Choroid plexus epithelial cell (primary cell): ENCODE measurements around the gene TMTC2.

Experiments used
- DNase-seq: peaks from one replicate; pipeline ENCODE4 v3.0.0-alpha.2; 2010; ENCODE audit warnings: low read depth
- H3K4me3 ChIP-seq: 2 replicates; pipeline ENCODE4 v1.5.1; 2011; ENCODE audit warnings: low read depth, mild to moderate bottlenecking, control low read depth, low read length, moderate library complexity
- TF ChIP-seq, protein P1 (sequence below): conservative IDR thresholded peaks from 2 replicates; pipeline ENCODE4 v1.5.1; 2011; ENCODE audit warnings: low read depth, mild to moderate bottlenecking, control low read depth, inconsistent platforms, low read length, moderate library complexity

Gene TMTC2

DNA sequence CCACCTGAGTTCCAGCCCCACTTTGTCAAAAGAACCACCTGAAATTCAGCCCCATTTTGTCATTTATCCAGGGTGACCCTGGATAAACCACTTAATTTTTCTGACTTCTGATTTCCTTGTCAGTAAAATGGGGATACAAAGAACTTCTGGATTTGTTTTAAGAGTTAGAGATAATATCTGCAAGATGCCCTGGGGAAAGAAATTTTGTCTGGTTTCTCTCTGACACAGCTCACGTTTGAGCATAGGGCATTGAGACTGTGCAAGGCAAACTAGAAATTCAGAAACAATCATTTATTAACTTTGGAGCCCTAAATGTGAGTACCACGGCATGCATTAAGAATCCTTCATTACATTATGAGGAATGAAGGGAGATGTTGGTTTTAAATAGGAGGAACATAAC lies 37.2 kb downstream of the TMTC2 start:
- H3K4me3 ChIP-seq, result no peak overlapping the region
- TF ChIP-seq, protein P1, sequence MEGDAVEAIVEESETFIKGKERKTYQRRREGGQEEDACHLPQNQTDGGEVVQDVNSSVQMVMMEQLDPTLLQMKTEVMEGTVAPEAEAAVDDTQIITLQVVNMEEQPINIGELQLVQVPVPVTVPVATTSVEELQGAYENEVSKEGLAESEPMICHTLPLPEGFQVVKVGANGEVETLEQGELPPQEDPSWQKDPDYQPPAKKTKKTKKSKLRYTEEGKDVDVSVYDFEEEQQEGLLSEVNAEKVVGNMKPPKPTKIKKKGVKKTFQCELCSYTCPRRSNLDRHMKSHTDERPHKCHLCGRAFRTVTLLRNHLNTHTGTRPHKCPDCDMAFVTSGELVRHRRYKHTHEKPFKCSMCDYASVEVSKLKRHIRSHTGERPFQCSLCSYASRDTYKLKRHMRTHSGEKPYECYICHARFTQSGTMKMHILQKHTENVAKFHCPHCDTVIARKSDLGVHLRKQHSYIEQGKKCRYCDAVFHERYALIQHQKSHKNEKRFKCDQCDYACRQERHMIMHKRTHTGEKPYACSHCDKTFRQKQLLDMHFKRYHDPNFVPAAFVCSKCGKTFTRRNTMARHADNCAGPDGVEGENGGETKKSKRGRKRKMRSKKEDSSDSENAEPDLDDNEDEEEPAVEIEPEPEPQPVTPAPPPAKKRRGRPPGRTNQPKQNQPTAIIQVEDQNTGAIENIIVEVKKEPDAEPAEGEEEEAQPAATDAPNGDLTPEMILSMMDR, result no peak
- no peak for DNase-seq

DNA sequence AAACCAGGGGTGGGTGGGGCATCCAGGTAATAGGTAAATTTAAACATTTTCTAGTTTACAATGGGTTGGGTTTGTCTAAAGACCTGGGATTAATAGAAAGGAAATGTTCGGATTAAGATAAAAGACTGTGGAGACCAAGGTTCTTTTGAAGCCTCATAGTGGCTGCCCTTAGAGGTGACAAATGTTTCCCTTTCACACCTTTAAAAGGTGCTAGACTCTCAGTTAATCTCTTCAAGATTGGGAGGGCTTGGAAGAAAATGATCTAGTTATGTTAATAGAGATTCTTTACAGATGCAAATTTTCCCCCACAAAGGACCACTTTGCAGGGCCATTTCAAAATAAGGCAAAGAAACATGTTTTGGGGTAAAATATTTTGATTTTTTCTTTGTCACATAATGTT lies 39.0 kb downstream of the TMTC2 start:
- no peak overlapping the region for H3K4me3 ChIP-seq
- TF ChIP-seq, protein P1, result no peak
- no peak for DNase-seq

GRCh38 chr12:82727886-82728285 lies 41.2 kb downstream of the TMTC2 start:
- TF ChIP-seq, protein P1, result no peak
- H3K4me3 ChIP-seq, result no peak overlapping the region
- no peak for DNase-seq

DNA sequence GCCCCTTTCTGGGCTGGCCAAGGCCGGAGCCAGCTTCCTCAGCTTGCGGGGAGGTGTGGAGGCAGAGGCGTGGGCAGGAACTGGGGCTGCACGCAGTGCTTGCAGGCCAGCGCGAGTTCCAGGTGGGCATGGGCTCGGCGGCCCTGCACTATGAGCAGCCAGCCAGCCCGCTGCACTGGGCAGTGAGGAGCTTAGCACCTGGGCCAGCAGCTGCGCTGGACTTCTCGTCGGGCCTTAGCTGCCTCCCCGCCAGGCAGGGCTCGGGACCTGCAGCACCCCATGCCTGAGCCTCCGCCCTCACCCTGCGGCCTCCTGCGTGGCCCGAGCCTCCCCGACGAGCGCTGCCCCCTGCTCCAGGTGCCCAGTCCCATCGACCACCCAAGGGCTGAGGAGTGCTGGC lies 42.0 kb downstream of the TMTC2 start:
- no peak for DNase-seq
- TF ChIP-seq, protein P1, result no peak
- no peak overlapping the region for H3K4me3 ChIP-seq

GRCh38 chr12:82730953-82731459 lies 44.3 kb downstream of the TMTC2 start:
- DNase-seq, result peak; percentile 52
- H3K4me3 ChIP-seq, result no peak overlapping the region
- TF ChIP-seq, protein P1, result no peak

GRCh38 chr12:82740129-82741000 lies 53.7 kb downstream of the TMTC2 start:
- TF ChIP-seq, protein P1, result no peak
- H3K4me3 ChIP-seq, result no peak overlapping the region
- DNase-seq, result peak; percentile 91
